ENCODE data around the gene MAN1C1.

The MAN1C1 gene

GRCh38 chr1:25614501-25615171, 2.0 kb upstream of the MAN1C1 start:
- POLR2A ChIA-PET (ENCODE audit: low non-redundant PET), result no interaction called here
- no peak for DNase-seq (ENCODE audit: low spot score)
- TF ChIP-seq CTCF (conservative IDR thresholded peaks at IDR 0.05; ENCODE audit: low read depth), result no peak
- H3K27ac ChIP-seq, result no peak overlapping the region
- CTCF ChIA-PET, result no interaction called here

GRCh38 chr1:25615172-25615541, 1.4 kb upstream of the MAN1C1 start:
- CTCF ChIA-PET, result no interaction called here
- POLR2A ChIA-PET (ENCODE audit: low non-redundant PET), result no interaction called here
- DNase-seq (ENCODE audit: low spot score), result no peak
- no peak for TF ChIP-seq CTCF (conservative IDR thresholded peaks at IDR 0.05; ENCODE audit: low read depth)
- no peak overlapping the region for H3K27ac ChIP-seq

GRCh38 chr1:25615563-25616094, 962 bp upstream of the MAN1C1 start:
- CTCF ChIA-PET, result interaction anchor here (0.6 to 1.1 kb wide), 5 partner anchors 16 to 560 kb away, joined by 3 to 5 read pairs (median 3); no protein-coding TSS in a partner anchor
- TF ChIP-seq CTCF (conservative IDR thresholded peaks at IDR 0.05; ENCODE audit: low read depth), result no peak
- DNase-seq (ENCODE audit: low spot score), result no peak
- POLR2A ChIA-PET (ENCODE audit: low non-redundant PET), result interaction anchor here (0.7 kb wide), 1 partner anchor 71 kb away, joined by 3 read pairs; no protein-coding TSS in a partner anchor
- peak overlapping the region; percentile 43 for H3K27ac ChIP-seq

- no peak overlapping the region for H3K27ac ChIP-seq
- TF ChIP-seq CTCF (conservative IDR thresholded peaks at IDR 0.05; ENCODE audit: low read depth), result no peak
- DNase-seq (ENCODE audit: low spot score), result no peak
- ChIA-PET CTCF (interaction anchor here (0.6 to 0.9 kb wide), 4 partner anchors 9 to 1009 kb away, joined by 3 to 4 read pairs (median 4); no protein-coding TSS in a partner anchor), POLR2A (ENCODE audit: low non-redundant PET) (no interaction called here)
These were observed 515 bp downstream of the MAN1C1 start for GRCh38 chr1:25616987-25617624.

- no peak for DNase-seq (ENCODE audit: low spot score)
- POLR2A ChIA-PET (ENCODE audit: low non-redundant PET), result interaction anchor here (0.5 kb wide), 1 partner anchor 489 kb away, joined by 3 read pairs; no protein-coding TSS in a partner anchor
- no peak overlapping the region for H3K27ac ChIP-seq
- TF ChIP-seq CTCF (conservative IDR thresholded peaks at IDR 0.05; ENCODE audit: low read depth), result no peak
- CTCF ChIA-PET, result interaction anchor here (0.6 kb wide), 2 partner anchors 203 to 1008 kb away, joined by 3 to 4 read pairs; no protein-coding TSS in a partner anchor
These were observed 1.2 kb downstream of the MAN1C1 start for GRCh38 chr1:25617625-25618432.

- CTCF ChIA-PET, result no interaction called here
- no peak for TF ChIP-seq CTCF (conservative IDR thresholded peaks at IDR 0.05; ENCODE audit: low read depth)
- POLR2A ChIA-PET (ENCODE audit: low non-redundant PET), result interaction anchor here (0.5 kb wide), 1 partner anchor 489 kb away, joined by 3 read pairs; no protein-coding TSS in a partner anchor
These were observed 1.8 kb downstream of the MAN1C1 start for GRCh38 chr1:25618433-25618808.

More at GRCh38 chr1:25618433-25618808, 1.8 kb downstream of the MAN1C1 start:
- no peak overlapping the region for H3K27ac ChIP-seq
- DNase-seq (ENCODE audit: low spot score), result no peak

All from RWPE1 (cell line).